Mesenteric fat pad (tissue), 1 donor: ENCODE data around the gene AP3B1. TPM values are rescaled to one million over a fixed set of nuclear protein-coding genes. Genes with fewer than 3 reads are reported as not detected.

Source experiments
- DNase-seq: peaks from one replicate; pipeline ENCODE4 v3.0.0-alpha.2; 2020; ENCODE audit warnings: low spot score
- total RNA-seq: library from RNA; stranded (reverse); fragmentation: NEBNext Ultra II Directional; extraction: Animal tissue kit (Norgen Biotek cat#: 25700); gene quantifications from one replicate; pipeline ENCODE4 v1.2.1, GENCODE V29; 2021
- donor health status: DM: yes; HTN: yes; CAD: no.

The AP3B1 gene
- total RNA-seq, 1 donor from 2014 or later: 39.8 TPM

DNA sequence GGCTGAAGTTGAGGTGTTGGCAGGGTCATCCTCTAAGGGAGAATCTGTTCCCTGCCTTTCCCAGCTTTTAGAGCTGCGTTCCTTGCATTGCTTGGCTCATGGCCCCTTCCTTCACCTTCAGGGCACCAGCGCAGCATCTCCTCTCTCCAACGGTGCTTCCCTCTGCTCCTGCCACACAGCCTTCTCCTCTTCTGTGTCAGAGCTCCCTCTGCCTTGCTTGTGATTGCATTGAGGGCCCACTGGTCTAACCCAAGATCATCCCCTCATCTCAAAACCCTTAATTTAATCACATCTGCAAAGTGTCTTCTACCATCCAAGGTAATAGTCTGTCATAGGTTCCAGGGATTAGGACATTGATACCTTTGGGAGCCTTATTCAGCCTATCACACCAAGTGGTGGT lies 312.7 kb downstream of the AP3B1 start:
- no peak for DNase-seq

DNA sequence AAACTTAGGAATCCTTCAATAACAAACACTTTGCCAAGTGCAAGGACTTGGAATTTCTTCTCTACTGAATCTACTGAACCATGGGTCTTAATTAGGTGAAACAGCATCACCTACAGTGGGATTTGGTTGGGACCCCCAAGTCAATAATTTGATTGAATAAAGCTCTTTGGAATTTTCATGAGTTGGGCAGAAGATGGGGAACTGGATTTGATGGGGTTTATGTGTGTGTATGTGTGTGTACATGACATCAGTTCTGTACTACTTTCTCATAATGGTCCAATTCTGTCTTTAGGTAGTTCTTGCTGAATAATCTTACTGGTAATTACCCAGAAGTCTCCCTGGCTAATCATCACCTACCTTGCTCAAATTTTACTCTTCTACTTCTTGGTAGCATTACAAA lies 319.9 kb downstream of the AP3B1 start:
- DNase-seq: no peak

DNA sequence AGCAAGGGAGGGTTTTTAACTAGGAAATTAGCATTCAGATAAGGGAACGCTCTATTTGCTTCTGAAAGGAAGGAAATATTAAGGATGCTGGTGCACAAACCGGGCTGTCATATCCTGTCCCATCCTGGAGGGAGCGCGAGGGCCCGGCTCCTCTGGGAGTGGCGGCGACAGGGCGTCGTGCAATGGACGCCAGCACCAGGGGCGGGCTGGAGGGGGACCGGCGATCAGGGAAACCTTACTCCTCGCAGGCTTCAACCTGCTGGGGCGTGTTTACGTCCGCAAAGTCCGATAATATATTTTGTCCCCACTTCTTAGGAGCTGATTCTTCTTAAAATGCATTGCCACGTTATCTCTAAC lies 321.3 kb downstream of the AP3B1 start:
- no peak for DNase-seq

DNA sequence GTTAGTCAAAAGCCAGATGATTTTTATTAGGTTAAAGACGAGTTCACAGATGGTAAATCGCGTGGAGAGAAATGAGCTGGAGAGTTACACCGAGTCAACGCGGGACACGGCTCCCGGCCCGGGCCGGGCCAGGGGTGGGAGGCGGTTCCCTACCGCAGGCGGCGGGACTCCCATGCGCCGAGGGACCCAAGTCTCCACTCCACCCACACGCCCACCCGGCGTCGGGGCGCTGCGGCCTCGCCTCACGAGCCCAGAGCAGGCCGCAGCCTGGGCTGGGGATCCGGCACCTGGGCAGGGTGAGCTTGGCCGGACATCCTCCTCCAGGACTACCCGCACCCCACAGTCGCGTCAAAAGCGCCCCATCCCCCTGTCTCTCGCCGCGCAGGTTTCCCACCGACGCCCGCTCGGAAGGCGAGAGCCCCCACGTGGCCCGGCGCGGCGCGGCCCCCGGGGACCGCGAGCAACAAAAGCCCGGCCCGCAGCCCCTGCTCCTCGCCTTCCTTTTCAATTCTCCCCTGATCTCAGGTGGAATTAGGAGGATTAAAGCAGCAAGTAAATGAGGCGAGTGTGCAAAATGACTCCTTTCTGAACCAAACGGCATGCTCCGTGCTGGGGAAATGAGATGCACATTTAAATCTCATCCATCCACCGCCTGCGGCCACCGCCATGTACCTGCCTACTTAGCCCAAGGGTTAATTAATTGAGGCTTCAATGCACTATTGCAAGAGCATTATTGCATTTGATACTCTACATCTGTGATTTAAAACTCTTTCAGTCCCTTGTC lies 321.8 kb downstream of the AP3B1 start:
- DNase-seq: no peak

- no peak for DNase-seq
These were observed 322.6 kb downstream of the AP3B1 start for GRCh38 chr5:77971776-77972468.

- no peak for DNase-seq
These were observed 323.6 kb downstream of the AP3B1 start for GRCh38 chr5:77970891-77971290.

DNA sequence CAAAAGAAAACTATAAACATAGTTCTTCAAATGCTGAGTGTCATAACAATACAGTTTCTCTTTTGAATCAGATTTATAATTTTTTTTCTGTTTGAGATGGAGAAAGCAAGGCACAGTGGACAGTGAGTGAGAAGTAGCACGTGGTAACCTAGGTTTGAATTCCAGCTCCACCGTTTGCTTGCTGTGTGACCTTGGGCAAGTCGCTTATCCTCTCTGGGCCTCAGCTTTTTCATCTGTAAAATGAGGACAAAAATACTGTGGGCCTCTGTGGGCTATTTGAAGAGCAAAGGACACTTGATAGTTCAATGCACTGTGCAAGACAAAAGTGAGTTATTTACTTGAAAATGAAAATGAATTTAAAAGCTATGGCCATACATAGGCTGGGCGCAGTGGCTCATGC lies 330.7 kb downstream of the AP3B1 start:
- no peak for DNase-seq

- DNase-seq: no peak
These were observed 333.6 kb downstream of the AP3B1 start for GRCh38 chr5:77960863-77961396.

DNA sequence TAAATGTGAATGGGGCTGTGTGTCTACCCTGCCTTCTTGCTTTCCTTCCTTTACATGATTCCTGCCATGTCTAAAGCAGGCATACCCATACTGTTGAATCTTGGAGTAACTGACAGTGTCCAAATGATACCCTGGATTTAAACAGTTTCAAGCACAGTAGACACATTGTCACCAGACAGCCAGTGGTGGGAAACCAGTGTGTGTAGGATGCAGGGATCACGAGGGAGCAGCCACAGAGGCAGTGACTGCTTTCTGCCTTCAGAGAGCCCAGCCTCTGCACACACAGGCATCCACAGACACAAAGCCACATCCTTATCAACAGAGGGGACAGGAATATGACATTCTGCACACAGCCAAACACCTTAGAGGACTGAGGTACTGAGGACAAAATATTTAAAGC lies 334.2 kb downstream of the AP3B1 start:
- no peak for DNase-seq

DNA sequence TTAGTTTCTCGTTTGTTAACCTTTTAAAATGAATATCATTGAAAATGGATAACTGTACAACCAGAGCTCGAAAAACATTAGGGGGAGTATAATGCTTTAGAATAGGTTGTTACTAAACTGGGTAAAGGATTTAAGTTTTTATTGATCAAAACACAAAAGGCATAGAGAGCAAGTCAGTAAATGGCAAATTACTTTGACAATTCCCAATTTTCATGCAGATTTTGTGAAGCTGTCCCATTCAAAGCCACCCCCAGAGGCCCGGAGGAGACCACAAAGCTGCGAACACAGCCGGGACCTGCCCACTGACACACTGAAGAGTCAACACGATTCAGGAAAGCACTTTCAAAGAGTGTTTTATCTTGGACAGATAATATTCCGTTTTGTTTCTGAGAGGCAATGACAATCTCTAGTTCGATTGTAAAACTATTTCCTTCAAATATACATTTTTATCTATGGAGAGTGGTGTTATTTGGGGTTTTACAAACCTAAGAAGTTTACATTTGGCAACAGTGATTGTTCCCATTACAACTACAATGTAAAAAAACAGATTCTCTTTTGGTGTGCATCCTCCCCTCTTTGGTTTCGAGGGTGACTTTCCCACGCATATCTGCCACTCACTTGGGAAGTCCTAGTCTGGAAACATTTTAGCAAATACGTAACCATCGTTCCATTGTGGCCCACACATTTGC lies 335.7 kb downstream of the AP3B1 start:
- DNase-seq: no peak

DNA sequence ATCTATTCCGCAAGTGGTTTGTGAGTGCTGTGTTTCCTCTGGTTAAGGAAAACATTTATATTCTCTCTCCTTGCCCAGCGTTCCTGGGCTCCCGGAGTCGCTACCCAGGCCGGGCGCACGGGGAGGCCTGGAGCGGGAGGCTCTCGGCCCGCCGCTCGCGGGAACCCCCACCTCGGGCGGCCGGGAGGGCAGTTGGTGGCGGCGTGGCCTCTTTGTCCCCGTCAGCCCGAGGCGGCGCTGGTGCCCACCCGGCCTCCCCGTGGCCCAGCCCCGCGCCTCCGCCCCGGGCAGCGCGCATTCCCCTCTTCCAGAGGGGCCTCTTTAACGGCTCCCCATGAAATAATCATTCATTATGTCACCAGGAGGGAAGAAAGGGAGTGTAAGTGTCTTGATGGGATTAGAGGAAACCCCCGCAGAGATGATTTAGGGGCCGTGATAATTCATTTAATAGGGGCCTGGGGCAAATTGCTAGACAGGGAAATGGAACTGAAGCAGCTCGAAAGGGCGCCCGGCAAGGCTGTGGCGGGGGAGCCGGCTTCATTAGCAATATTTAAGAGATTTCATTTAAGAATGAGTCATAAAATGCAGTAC lies 336.5 kb downstream of the AP3B1 start:
- DNase-seq: no peak

GRCh38 chr5:77957516-77957915 lies 337.0 kb downstream of the AP3B1 start:
- DNase-seq: no peak

GRCh38 chr5:77957081-77957480 lies 337.4 kb downstream of the AP3B1 start:
- DNase-seq: no peak

GRCh38 chr5:77955577-77955976 lies 338.9 kb downstream of the AP3B1 start:
- DNase-seq: no peak

- no peak for DNase-seq
These were observed 341.1 kb downstream of the AP3B1 start for GRCh38 chr5:77953374-77953773.

DNA sequence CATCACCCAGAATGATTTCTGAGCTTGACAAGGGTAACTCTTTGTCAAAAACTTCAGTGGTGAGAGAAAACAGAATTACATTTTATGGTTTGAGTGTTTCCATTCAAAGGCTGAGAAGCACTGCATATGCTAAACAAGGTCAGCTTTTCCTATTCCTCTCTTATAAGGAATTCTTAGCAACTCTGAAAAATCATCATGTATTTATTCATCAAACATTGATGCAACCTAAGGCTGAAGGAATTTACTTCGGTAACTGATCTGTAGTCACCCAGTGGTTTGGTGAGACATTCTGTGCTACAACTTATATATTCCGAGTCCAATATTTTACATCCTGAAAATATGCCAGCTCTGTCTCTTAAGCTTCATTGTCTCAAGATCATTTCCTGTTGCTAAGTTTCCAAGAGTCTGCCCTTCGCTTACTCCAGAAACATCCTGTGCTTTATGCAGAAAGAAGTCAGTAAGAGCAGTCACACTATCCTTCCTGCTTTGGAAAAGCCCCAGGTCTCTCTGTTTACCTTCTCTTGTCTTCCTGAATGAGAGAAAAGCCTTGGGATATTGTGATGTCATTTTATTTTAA lies 341.8 kb downstream of the AP3B1 start:
- no peak for DNase-seq

Other genes starting within 250 kb of the AP3B1 start
- gene SCAMP1, start 65.9 kb upstream of the AP3B1 start, total RNA-seq: 33.8 TPM